Measurements from ENCODE around the gene ST8SIA2.
"Not testable (repeated sequence)": the region's sequence is repeated elsewhere in the genome, so short reads cannot be mapped to it uniquely, and the experiment has no call there.

ST8SIA2 gene

DNA sequence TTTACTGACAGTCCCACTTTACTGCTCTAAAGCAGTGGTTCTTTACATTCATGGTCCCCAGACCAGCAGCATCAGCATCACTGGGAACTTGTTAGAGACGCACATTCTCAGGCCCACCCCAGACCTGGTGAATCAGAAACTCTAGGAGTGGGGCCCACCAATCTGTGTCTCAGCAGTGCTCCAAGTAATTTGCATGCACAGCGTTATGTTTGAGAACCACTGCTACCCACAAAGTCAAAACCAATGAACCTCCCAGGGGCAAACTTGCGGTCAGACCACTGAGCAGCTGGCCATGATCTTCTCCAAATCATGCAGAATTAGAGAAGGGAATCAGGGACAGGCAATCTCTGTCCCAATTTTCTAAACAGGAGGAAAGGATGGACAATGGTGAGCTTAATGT is 58.5 kb downstream of the ST8SIA2 start:
- Mint-ChIP-seq H3K9me3 (no peaks in the 10 kb centered on the region), H3K27ac (no peak overlapping the region), H3K4me1 (no peaks in the 10 kb centered on the region), H3K4me3 (no peak overlapping the region), H3K27me3 (peaks cover 6% of the 10 kb centered on the region)
- no peak for ATAC-seq
- no peak for DNase-seq

GRCh38 chr15:92453607-92454006 is 59.9 kb downstream of the ST8SIA2 start:
- peaks cover 6% of the 10 kb centered on the region for H3K27me3 Mint-ChIP-seq
- ATAC-seq (no peak), DNase-seq (no peak)
- no peak overlapping the region for H3K27ac Mint-ChIP-seq
- H3K4me1 Mint-ChIP-seq, result no peaks in the 10 kb centered on the region
- H3K4me3 Mint-ChIP-seq, result no peak overlapping the region
- H3K9me3 Mint-ChIP-seq, result no peaks in the 10 kb centered on the region

GRCh38 chr15:92454555-92455105 is 60.9 kb downstream of the ST8SIA2 start:
- no peaks in the 10 kb centered on the region for H3K4me1 Mint-ChIP-seq
- no peak for DNase-seq
- no peak overlapping the region for H3K4me3 Mint-ChIP-seq
- H3K27me3 Mint-ChIP-seq, result peaks cover 6% of the 10 kb centered on the region
- H3K9me3 Mint-ChIP-seq, result no peaks in the 10 kb centered on the region
- H3K27ac Mint-ChIP-seq, result no peak overlapping the region
- ATAC-seq, result no peak

- Mint-ChIP-seq H3K4me1 (no peaks in the 10 kb centered on the region), H3K27ac (no peak overlapping the region), H3K27me3 (peaks cover 6% of the 10 kb centered on the region), H3K9me3 (no peaks in the 10 kb centered on the region), H3K4me3 (no peak overlapping the region)
- DNase-seq, result no peak
- no peak for ATAC-seq
Observed at GRCh38 chr15:92455271-92455670, 61.6 kb downstream of the ST8SIA2 start.

- H3K4me3 Mint-ChIP-seq, result no peak overlapping the region
- H3K4me1 Mint-ChIP-seq, result no peaks in the 10 kb centered on the region
- no peak overlapping the region for H3K27ac Mint-ChIP-seq
- no peaks in the 10 kb centered on the region for H3K9me3 Mint-ChIP-seq
- DNase-seq (no peak), ATAC-seq (no peak)
- H3K27me3 Mint-ChIP-seq, result no peaks in the 10 kb centered on the region
Observed at GRCh38 chr15:92457471-92458041, 63.9 kb downstream of the ST8SIA2 start.

GRCh38 chr15:92460023-92460422 is 66.3 kb downstream of the ST8SIA2 start:
- no peaks in the 10 kb centered on the region for H3K4me1 Mint-ChIP-seq
- no peak overlapping the region for H3K4me3 Mint-ChIP-seq
- peak overlapping the region in 1 of 2 donors; percentile 8 for H3K27ac Mint-ChIP-seq
- H3K9me3 Mint-ChIP-seq, result no peaks in the 10 kb centered on the region
- H3K27me3 Mint-ChIP-seq, result no peaks in the 10 kb centered on the region
- ATAC-seq (no peak), DNase-seq (no peak)

GRCh38 chr15:92462424-92463125 is 68.9 kb downstream of the ST8SIA2 start:
- ATAC-seq, result no peak

DNA sequence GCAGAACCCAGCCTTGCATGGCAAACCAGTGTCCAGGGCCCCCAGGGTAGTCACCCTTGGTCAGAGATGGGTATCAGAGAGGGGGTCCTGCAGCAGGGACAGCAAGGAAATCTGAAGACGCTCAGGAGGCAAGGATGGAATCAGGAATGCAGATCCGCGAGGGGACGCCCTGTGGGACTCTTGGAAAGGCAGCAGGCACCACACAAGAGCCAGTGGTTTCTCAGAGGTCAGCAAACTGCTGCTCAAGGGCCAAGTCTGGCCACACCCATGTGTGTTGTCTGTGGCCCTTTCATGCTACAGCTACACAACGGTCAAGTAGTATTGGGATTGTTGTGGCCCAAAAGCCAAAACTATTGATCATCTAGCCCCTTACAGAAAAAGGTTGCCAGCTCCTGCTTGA is 69.7 kb downstream of the ST8SIA2 start:
- ATAC-seq (no peak), DNase-seq (no peak)
- Mint-ChIP-seq H3K9me3 (no peaks in the 10 kb centered on the region), H3K27ac (no peak overlapping the region), H3K4me1 (no peaks in the 10 kb centered on the region), H3K27me3 (no peaks in the 10 kb centered on the region), H3K4me3 (no peak overlapping the region)

More at GRCh38 chr15:92462424-92463125, 68.9 kb downstream of the ST8SIA2 start:
- Mint-ChIP-seq H3K27ac (no peak overlapping the region), H3K27me3 (no peaks in the 10 kb centered on the region), H3K4me1 (no peaks in the 10 kb centered on the region), H3K4me3 (no peak overlapping the region), H3K9me3 (no peaks in the 10 kb centered on the region)
- DNase-seq, result no peak

GRCh38 chr15:92463826-92464225 is 70.1 kb downstream of the ST8SIA2 start:
- no peaks in the 10 kb centered on the region for H3K27me3 Mint-ChIP-seq
- no peak for ATAC-seq
- DNase-seq, result no peak
- no peaks in the 10 kb centered on the region for H3K9me3 Mint-ChIP-seq
- H3K4me3 Mint-ChIP-seq, result no peak overlapping the region
- H3K27ac Mint-ChIP-seq, result no peak overlapping the region
- H3K4me1 Mint-ChIP-seq, result no peaks in the 10 kb centered on the region

DNA sequence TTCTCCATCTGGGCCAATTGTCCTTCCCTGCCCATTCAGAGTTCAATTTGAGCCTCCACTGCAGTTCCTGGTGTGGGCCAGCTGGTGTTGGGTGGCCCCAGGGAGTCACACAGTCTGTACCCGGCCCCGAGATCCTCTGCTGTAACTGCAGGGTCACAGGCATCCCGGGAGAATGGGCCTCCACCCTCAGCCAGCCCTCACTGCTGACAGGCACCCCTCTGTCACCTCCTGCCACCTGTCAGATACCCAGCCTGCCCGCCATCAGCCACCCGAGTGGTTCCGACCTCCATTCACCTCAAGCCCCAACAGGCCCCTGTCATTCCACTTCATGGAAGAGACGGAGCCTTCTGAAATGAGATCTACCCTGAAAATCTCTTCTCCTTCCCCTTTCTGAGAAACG is 73.2 kb downstream of the ST8SIA2 start:
- DNase-seq (no peak), ATAC-seq (no peak)
- Mint-ChIP-seq H3K9me3 (no peaks in the 10 kb centered on the region), H3K27me3 (peaks cover 7% of the 10 kb centered on the region), H3K4me1 (no peaks in the 10 kb centered on the region), H3K27ac (no peak overlapping the region), H3K4me3 (no peak overlapping the region)

DNA sequence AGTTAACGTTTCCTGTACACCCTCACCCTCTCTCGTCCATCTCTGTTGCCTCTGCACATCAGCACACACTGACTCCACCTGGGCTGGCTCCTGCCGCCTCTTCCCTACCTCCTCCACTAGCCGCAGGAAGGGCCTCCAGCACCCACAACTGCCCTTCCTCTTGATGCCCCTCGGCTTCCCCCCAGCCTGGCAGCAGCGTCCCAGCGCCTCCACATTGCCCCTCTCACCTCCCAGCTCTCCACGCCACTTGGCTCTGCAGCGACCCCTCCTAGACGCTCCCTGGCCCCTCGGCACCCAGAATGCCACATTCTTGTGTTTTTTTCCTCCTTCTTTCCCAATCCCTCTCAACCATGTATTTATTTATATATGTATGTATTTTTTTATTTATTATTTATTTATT is 73.6 kb downstream of the ST8SIA2 start:
- Mint-ChIP-seq H3K4me3 (no peak overlapping the region), H3K27me3 (peaks cover 7% of the 10 kb centered on the region), H3K9me3 (no peaks in the 10 kb centered on the region), H3K4me1 (no peaks in the 10 kb centered on the region), H3K27ac (no peak overlapping the region)
- ATAC-seq (no peak), DNase-seq (no peak)

DNA sequence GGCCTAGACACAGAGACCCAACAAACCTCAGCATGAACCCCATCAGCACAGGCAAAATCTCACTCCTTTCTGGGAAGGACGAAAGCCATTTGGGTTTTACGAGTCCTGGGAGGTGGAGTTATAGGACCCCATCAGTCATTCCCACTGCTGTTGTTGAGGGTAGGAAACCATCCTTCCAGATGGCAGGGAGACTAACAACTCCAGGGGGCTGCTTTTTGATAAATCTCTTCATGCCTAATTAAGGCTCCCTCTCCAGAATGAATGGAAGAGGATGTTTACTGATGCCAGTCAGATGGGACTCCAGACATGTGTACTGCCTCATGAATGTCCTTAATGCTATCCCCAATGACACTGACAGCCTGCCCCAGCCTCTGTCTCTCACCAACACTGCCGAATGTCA is 75.3 kb downstream of the ST8SIA2 start:
- H3K4me3 Mint-ChIP-seq, result no peak overlapping the region
- H3K4me1 Mint-ChIP-seq, result no peaks in the 10 kb centered on the region
- peak overlapping the region in 1 of 2 donors; percentile 87 for H3K27ac Mint-ChIP-seq
- H3K9me3 Mint-ChIP-seq, result no peaks in the 10 kb centered on the region
- ATAC-seq (no peak), DNase-seq (no peak)
- H3K27me3 Mint-ChIP-seq, result peaks cover 7% of the 10 kb centered on the region

DNA sequence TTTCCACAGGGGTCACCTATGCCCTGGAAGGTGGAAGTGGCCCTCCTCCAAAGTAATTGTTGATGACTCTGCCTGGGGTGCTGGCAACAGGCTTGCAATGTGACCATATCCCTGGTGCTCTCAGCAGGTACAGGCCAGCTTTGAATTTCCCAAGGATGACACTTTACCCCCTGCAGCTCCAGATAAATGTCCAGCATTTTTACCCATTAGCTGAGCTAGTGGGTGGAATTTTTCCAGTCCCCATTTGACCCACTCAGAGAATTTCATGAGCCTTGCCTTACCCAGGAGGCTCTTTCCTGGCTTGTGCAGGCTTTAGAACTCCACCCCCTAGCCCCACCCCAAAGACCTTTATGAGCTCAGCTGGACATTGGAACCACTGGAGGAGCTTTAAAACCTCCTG is 77.6 kb downstream of the ST8SIA2 start:
- Mint-ChIP-seq H3K4me1 (no peaks in the 10 kb centered on the region), H3K9me3 (no peaks in the 10 kb centered on the region), H3K27ac (no peak overlapping the region), H3K4me3 (no peak overlapping the region), H3K27me3 (peaks cover 7% of the 10 kb centered on the region)
- ATAC-seq (no peak), DNase-seq (no peak)

DNA sequence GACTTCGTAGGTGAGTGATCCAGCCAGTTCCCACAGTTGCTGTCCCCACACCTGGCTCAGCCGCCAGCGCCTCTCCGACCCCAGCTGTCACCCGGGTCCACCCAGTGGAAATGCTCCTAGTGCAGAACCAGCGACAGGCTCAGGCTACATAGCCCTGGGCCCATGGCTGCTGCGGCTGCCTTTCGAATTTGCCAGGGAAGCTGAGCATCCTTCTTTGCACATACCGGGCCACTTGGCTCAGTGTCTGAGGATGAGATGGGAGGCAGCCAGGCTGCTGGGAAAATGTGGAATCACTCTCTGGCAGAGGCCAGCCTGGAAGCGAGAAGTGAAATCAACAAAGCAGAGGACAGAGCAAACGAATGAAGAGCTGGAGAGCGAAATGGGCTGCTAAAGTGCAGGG is 80.1 kb downstream of the ST8SIA2 start:
- Mint-ChIP-seq H3K27me3 (peaks cover 20% of the 10 kb centered on the region), H3K27ac (no peak overlapping the region), H3K4me1 (no peaks in the 10 kb centered on the region), H3K9me3 (no peaks in the 10 kb centered on the region), H3K4me3 (no peak overlapping the region)
- ATAC-seq (no peak), DNase-seq (no peak)

- H3K27ac Mint-ChIP-seq, H3K4me1 Mint-ChIP-seq, ATAC-seq, DNase-seq, H3K4me3 Mint-ChIP-seq, H3K9me3 Mint-ChIP-seq: not testable (repeated sequence)
- H3K27me3 Mint-ChIP-seq, result peaks cover 37% of the 10 kb centered on the region
Observed at GRCh38 chr15:92479730-92480129, 86.0 kb downstream of the ST8SIA2 start.

DNA sequence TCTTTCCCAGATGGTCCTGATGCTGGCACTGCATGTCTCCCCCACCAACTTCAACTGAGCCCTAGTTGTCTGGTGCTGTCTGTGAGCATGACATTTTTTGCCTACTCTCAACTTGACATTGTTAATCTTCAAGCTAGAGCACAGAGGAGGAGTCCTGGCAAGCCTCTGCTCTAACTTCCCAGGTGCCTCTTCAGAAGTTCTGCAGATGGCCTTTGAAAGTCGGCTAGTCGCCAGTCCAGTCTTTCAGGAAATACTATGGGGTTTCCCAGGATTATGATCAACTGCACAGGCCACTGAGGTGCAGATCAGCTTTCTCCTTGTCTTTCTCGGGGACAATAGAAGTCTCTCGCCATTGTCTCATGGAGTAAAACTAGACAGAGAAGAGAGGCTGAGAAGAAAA is 86.7 kb downstream of the ST8SIA2 start:
- ATAC-seq, result no peak

More for the DNA sequence above, 86.7 kb downstream of the ST8SIA2 start:
- H3K9me3 Mint-ChIP-seq, result no peaks in the 10 kb centered on the region
- H3K4me1 Mint-ChIP-seq, result no peaks in the 10 kb centered on the region
- no peak overlapping the region for H3K4me3 Mint-ChIP-seq
- H3K27me3 Mint-ChIP-seq, result peaks cover 37% of the 10 kb centered on the region
- no peak overlapping the region for H3K27ac Mint-ChIP-seq
- no peak for DNase-seq
